Measurements from ENCODE around the gene CDH13. TPM values are rescaled to one million over a fixed set of nuclear protein-coding genes. Genes with fewer than 3 reads are reported as not detected.

Gene CDH13
- total RNA-seq, 1 donor from 2014 or later = 46.4 TPM

DNA sequence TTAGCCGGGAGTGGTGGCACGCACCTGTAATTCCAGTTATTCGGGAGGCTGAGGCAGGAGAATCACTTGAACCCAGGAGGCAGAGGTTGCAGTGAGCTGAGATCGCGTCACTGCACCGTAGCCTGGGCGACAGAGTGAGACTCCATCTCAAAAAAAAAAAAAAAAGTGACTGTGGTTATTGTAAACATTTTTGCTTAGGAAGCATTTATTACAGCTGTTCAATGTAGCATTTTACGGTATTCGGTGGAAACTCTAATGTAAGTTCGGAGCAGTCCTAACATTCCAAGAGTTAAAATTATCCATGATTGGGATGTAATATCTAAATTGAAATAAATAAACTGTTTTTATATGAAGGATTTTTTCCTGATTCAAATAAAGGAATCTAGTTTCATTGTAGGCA is 926.2 kb downstream of the CDH13 start:
- H3K36me3 Mint-ChIP-seq = no peaks in the 10 kb centered on the region
- peaks cover 29% of the 10 kb centered on the region for H3K27me3 Mint-ChIP-seq
- TF ChIP-seq, protein P1, sequence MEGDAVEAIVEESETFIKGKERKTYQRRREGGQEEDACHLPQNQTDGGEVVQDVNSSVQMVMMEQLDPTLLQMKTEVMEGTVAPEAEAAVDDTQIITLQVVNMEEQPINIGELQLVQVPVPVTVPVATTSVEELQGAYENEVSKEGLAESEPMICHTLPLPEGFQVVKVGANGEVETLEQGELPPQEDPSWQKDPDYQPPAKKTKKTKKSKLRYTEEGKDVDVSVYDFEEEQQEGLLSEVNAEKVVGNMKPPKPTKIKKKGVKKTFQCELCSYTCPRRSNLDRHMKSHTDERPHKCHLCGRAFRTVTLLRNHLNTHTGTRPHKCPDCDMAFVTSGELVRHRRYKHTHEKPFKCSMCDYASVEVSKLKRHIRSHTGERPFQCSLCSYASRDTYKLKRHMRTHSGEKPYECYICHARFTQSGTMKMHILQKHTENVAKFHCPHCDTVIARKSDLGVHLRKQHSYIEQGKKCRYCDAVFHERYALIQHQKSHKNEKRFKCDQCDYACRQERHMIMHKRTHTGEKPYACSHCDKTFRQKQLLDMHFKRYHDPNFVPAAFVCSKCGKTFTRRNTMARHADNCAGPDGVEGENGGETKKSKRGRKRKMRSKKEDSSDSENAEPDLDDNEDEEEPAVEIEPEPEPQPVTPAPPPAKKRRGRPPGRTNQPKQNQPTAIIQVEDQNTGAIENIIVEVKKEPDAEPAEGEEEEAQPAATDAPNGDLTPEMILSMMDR (conservative IDR thresholded peaks at IDR 0.05) = no peak
- no peak overlapping the region for H3K27ac Mint-ChIP-seq
- H3K4me1 Mint-ChIP-seq (ENCODE audit: unreplicated experiment) = no peaks in the 10 kb centered on the region
- no peaks in the 10 kb centered on the region for H3K9me3 Mint-ChIP-seq
- no peak overlapping the region for H3K4me3 Mint-ChIP-seq
- DNase-seq (ENCODE audit: extremely low spot score, unreplicated experiment) = no peak

DNA sequence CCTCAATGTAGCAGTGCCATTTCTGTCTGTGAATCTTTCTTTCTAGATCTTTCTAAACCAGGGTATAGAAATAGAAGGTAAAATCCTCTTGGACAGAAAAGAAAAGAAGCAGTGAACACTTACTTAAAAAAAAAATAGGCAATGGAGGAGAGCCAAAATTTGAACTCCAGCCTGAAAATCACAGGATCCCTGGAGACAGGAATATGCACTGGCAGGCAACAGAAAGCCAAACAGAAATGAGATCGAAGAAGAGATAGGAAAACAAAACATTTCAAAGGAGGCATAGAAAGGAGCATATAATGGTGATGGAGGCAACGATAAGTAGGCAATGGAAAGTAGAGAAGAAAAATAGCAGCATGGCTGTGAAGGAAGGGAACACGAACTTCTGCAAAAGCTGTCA is 927.3 kb downstream of the CDH13 start:
- Mint-ChIP-seq H3K27me3 (peaks cover 29% of the 10 kb centered on the region), H3K27ac (no peak overlapping the region), H3K9me3 (no peaks in the 10 kb centered on the region), H3K4me1 (ENCODE audit: unreplicated experiment) (no peaks in the 10 kb centered on the region), H3K36me3 (no peaks in the 10 kb centered on the region), H3K4me3 (no peak overlapping the region)
- TF ChIP-seq, protein P1 (conservative IDR thresholded peaks at IDR 0.05) = no peak
- DNase-seq (ENCODE audit: extremely low spot score, unreplicated experiment) = no peak

DNA sequence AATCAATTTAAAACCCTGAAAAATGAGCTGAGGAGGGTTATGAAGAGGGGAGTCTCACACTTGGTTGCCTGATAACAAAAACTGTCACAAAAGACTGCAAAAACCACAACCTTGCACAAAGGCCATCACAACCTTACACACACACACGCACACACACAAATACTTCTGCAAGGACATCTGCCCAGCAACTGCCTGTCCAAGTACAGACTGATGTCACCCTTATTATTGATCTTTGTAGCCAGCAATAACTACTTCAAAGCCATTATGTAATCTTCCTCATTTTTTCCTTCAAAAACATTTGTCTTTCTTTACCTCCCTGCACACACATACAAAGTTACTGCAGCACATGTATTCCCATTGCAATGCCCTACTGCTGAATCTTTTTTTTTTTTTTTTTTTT is 927.8 kb downstream of the CDH13 start:
- TF ChIP-seq, protein P1 (conservative IDR thresholded peaks at IDR 0.05) = no peak
- H3K27me3 Mint-ChIP-seq = peaks cover 27% of the 10 kb centered on the region
- no peak for DNase-seq (ENCODE audit: extremely low spot score, unreplicated experiment)
- no peaks in the 10 kb centered on the region for H3K4me1 Mint-ChIP-seq (ENCODE audit: unreplicated experiment)
- H3K9me3 Mint-ChIP-seq = no peaks in the 10 kb centered on the region
- no peaks in the 10 kb centered on the region for H3K36me3 Mint-ChIP-seq
- H3K4me3 Mint-ChIP-seq = no peak overlapping the region
- no peak overlapping the region for H3K27ac Mint-ChIP-seq

DNA sequence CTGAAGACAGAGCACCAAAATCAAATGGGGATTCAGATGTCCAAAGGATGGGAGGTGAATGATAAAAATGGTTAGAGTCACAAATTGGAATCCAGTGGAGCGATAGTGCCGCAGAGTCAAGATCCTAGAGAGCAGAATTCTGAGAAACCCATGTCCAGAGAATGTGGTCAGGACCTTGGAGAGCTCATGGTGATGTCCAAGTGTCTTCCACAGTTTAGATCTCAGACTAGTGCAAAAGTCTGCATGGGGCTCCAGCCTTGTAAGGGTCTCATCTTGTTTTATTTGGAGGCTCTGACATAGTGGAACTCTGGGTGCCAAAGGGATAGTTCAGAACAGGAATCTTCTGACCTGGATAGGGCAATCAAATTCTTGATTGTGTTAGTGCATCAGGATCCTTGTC is 935.1 kb downstream of the CDH13 start:
- Mint-ChIP-seq H3K9me3 (no peaks in the 10 kb centered on the region), H3K36me3 (no peaks in the 10 kb centered on the region), H3K27ac (no peak overlapping the region), H3K4me1 (ENCODE audit: unreplicated experiment) (no peaks in the 10 kb centered on the region), H3K27me3 (peaks cover 35% of the 10 kb centered on the region), H3K4me3 (no peak overlapping the region)
- TF ChIP-seq, protein P1 (conservative IDR thresholded peaks at IDR 0.05) = no peak
- DNase-seq (ENCODE audit: extremely low spot score, unreplicated experiment) = no peak

DNA sequence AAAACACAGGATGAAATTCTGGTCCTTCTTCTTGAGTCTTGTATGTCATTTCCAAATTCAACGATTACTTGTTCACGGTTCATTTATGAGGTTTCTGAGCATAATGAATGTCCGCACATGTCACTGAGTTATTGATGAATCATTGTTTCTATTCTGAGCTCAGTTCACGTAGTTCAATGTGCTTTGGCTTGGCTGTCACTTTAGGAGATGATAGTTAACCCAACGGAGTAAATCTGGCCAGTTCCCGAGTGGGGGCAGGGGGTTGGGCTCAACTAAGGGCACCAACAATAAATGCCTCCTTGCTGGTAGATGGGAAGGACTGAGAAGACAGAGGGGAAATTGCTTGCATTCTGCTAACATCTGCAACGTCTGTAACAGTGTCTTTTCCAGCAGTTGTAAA is 941.6 kb downstream of the CDH13 start:
- DNase-seq (ENCODE audit: extremely low spot score, unreplicated experiment) = no peak
- Mint-ChIP-seq H3K4me3 (no peak overlapping the region), H3K27me3 (peaks cover 45% of the 10 kb centered on the region), H3K36me3 (no peaks in the 10 kb centered on the region), H3K9me3 (no peaks in the 10 kb centered on the region), H3K27ac (no peak overlapping the region), H3K4me1 (ENCODE audit: unreplicated experiment) (no peaks in the 10 kb centered on the region)
- TF ChIP-seq, protein P1 (conservative IDR thresholded peaks at IDR 0.05) = no peak

DNA sequence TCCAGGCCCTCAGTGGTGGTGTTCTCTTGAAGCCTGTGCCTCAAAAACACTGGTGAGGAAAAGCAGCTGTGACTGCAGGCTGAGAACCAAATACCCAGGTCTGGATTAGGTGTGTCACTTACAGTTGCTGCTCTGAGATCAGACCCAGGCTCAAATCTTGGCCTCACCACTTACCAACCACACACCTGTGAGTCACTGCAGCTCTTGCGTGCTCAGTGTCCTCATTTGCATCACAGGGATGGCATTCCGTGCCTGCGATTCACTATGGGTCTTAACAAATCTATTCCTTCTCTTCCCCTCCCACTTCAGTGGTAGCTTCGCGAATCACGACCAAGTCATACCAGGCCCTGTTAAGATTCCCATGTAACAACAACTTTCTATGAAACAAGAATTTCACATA is 947.6 kb downstream of the CDH13 start:
- Mint-ChIP-seq H3K27me3 (peaks cover 10% of the 10 kb centered on the region), H3K36me3 (no peaks in the 10 kb centered on the region), H3K9me3 (no peaks in the 10 kb centered on the region), H3K4me1 (ENCODE audit: unreplicated experiment) (peaks cover under 1% of the 10 kb centered on the region), H3K4me3 (no peak overlapping the region), H3K27ac (no peak overlapping the region)
- DNase-seq (ENCODE audit: extremely low spot score, unreplicated experiment) = no peak
- TF ChIP-seq, protein P1 (conservative IDR thresholded peaks at IDR 0.05) = no peak
